Pancreas (tissue), 10 donors: Measurements from ENCODE around the gene TCEAL9. TPM values are rescaled to one million over a fixed set of nuclear protein-coding genes. Genes with fewer than 3 reads are reported as not detected.

Experiments used
- ATAC-seq, 4 donors: fragments of 200-7000 bp; cut with Tn5 transposase; one replicate each; pipeline versions ENCODE4 v1.8.0 to v1.9.1; 2020; ENCODE audit warnings: mild to moderate bottlenecking in 4 of 4, moderate library complexity in 4 of 4
- DNase-seq, 6 donors: peaks; one replicate each; pipeline ENCODE4 v3.0.0-alpha.2; 2020
- FAIRE-seq: peaks from 2 replicates; lab custom pipeline; 2012; peaks lifted over from hg19 to GRCh38; lab: Jason Lieb, UNC
- H3K27ac ChIP-seq, 4 donors: fragments of 200-600 bp; sonication (generic); 1 replicate in 3 of 4; 2 replicates in 1 of 4; pipeline versions ENCODE4 v1.5.0 to v1.8.0; 2020
- H3K27me3 ChIP-seq, 4 donors: fragments of 200-600 bp; one replicate each; pipeline ENCODE4 v1.8.0; 2021
- H3K36me3 ChIP-seq, 3 donors: fragments of 200-600 bp; sonication (generic) in 1 of 3; one replicate each; pipeline versions ENCODE4 v1.5.0 to v1.8.0; 2020 to 2021
- H3K4me1 ChIP-seq, 3 donors: fragments of 200-600 bp; one replicate each; pipeline ENCODE4 v1.8.0; 2021
- H3K4me3 ChIP-seq, 4 donors: fragments of 200-600 bp; sonication (generic) in 2 of 4; one replicate each; pipeline versions ENCODE4 v1.5.0 to v1.8.0; 2020 to 2021
- H3K9me3 ChIP-seq, 4 donors: fragments of 200-600 bp; one replicate each; pipeline ENCODE4 v1.8.0; 2021
- CTCF ChIP-seq, 4 donors: fragments of 200-600 bp; sonication (generic) in 3 of 4; IDR thresholded peaks; one replicate each; pipeline versions ENCODE4 v1.5.0 to v1.8.0; 2021; ENCODE audit warnings: antibody characterized with exemption in 4 of 4
- WGBS, 2 donors: extraction: QIAGEN DNeasy Blood & Tissue Kit; methylation state at CpG; one replicate each; pipeline ENCODE4 v1.1.7; 2013; 5-methylcytosine and 5-hydroxymethylcytosine counted together
- intact Hi-C, 3 donors: fragments of 100-400 bp; cut with DNase I; formaldehyde crosslinking; loops; one replicate each; pipeline versions ENCODE4 v1.11.1 to v1.14.2; 2022
- polyA plus RNA-seq, 2 donors: library from polyadenylated mRNA; stranded (reverse); fragments of 200-250 nt; gene quantifications; one replicate each; pipeline ENCODE4 v1.2.3, GENCODE V29; 2013
- total RNA-seq, 6 donors: library from RNA; stranded (reverse); fragmentation: NEBNext Ultra II Directional in 4 of 6; extraction: Animal tissue kit (Norgen Biotek cat#: 25700) in 4 of 6; gene quantifications; one replicate each; pipeline versions ENCODE4 v1.2.1 to v1.2.4, GENCODE V29; 2021 to 2023
- donor health status: healthy with polysubstance abuse.
- donor health status: DM: no; HTN: no; CAD: no; lungs with moderate emphysema.
- donor health status: DM: no; HTN: no; CAD: no.
- donor health status: control.
- donor health status: control.
- donor health status: Bipolar disorder and iron deficiency.
- donor health status: DM: yes; HTN: yes; CAD: no.
- donor health status: DM: no; HTN: no; CAD: no.
- donor health status: DM: no; HTN: no; CAD: no.
- donor health status: DM: yes; HTN: yes; CAD: no.

The TCEAL9 gene
- total and polyA plus RNA-seq, 8 donors: 7.3 to 71.8 (median 14.9) TPM

- no peak for TF ChIP-seq CTCF (IDR thresholded peaks at IDR 0.05)
- intact Hi-C loops: no loop called here
- H3K4me1 ChIP-seq: no peaks in the 10 kb centered on the region
- no peak overlapping the region for H3K27ac ChIP-seq
- WGBS, 2 donors: 15 to 40% methylated on average over 1 of the region's 1 CpG
- peak in 1 of 4 donors; percentile 44 for ATAC-seq
- H3K36me3 ChIP-seq: no peaks in the 10 kb centered on the region
- H3K9me3 ChIP-seq: no peaks in the 10 kb centered on the region
- H3K4me3 ChIP-seq: no peak overlapping the region
- no peak for DNase-seq
- no peak for FAIRE-seq
- H3K27me3 ChIP-seq: peaks cover 0 to 25% (median 0%) of the 10 kb centered on the region in 4 donors
Measured at GRCh38 chrX:103398421-103398864, 42.1 kb downstream of the TCEAL9 start.

- Histone ChIP-seq H3K27ac (no peak overlapping the region), H3K9me3 (no peaks in the 10 kb centered on the region), H3K4me1 (no peaks in the 10 kb centered on the region), H3K4me3 (no peak overlapping the region), H3K27me3 (peaks cover 0 to 25% (median 0%) of the 10 kb centered on the region in 4 donors), H3K36me3 (no peaks in the 10 kb centered on the region)
- intact Hi-C loops: no loop called here
- FAIRE-seq (no peak), DNase-seq (no peak), ATAC-seq (no peak)
- no peak for TF ChIP-seq CTCF (IDR thresholded peaks at IDR 0.05)
- WGBS, 2 donors: 7 to 27% methylated on average over 1 of the region's 1 CpG
Measured at GRCh38 chrX:103399744-103400143, 43.4 kb downstream of the TCEAL9 start.

- TF ChIP-seq CTCF (IDR thresholded peaks at IDR 0.05): no peak
- 52 to 63% methylated on average over 1 of the region's 1 CpG for WGBS, 2 donors
- intact Hi-C loops: no loop called here
- FAIRE-seq (no peak), DNase-seq (no peak), ATAC-seq (no peak)
- H3K4me1 ChIP-seq: no peaks in the 10 kb centered on the region
- H3K9me3 ChIP-seq: no peaks in the 10 kb centered on the region
- H3K27ac ChIP-seq: no peak overlapping the region
- H3K36me3 ChIP-seq: no peaks in the 10 kb centered on the region
- H3K4me3 ChIP-seq: no peak overlapping the region
- H3K27me3 ChIP-seq: peaks cover 0 to 25% (median 0%) of the 10 kb centered on the region in 4 donors
Measured at GRCh38 chrX:103400931-103401330, 44.6 kb downstream of the TCEAL9 start.

- intact Hi-C loops: no loop called here
- Histone ChIP-seq H3K9me3 (no peaks in the 10 kb centered on the region), H3K27ac (no peak overlapping the region), H3K36me3 (no peaks in the 10 kb centered on the region), H3K4me1 (no peaks in the 10 kb centered on the region), H3K27me3 (peaks cover 0 to 16% (median 0%) of the 10 kb centered on the region in 4 donors), H3K4me3 (peak overlapping the region; percentile 16 to 38 (median 24))
- ATAC-seq (peak; percentile 87 to 98 (median 94)), FAIRE-seq (no peak), DNase-seq (peak; percentile 56 to 71 (median 60))
- 2 to 23% methylated on average over 19 of the region's 19 CpGs for WGBS, 2 donors
- no peak for TF ChIP-seq CTCF (IDR thresholded peaks at IDR 0.05)
Measured at GRCh38 chrX:103404231-103405008, 48.1 kb downstream of the TCEAL9 start.

GRCh38 chrX:103405009-103405333, 48.7 kb downstream of the TCEAL9 start:
- FAIRE-seq (no peak), ATAC-seq (peak; percentile 46 to 71 (median 60)), DNase-seq (no peak)
- TF ChIP-seq CTCF (IDR thresholded peaks at IDR 0.05): no peak
- Histone ChIP-seq H3K4me1 (no peaks in the 10 kb centered on the region), H3K36me3 (no peaks in the 10 kb centered on the region), H3K27me3 (peaks cover 0 to 11% (median 0%) of the 10 kb centered on the region in 4 donors), H3K4me3 (peak overlapping the region; percentile 16 to 38 (median 24)), H3K27ac (no peak overlapping the region), H3K9me3 (no peaks in the 10 kb centered on the region)
- intact Hi-C loops: no loop called here
- WGBS, 2 donors: 3 to 11% methylated on average over 7 of the region's 7 CpGs
